Loucy (cell line): ENCODE results near the gene STK35.

Source experiments
- CTCF ChIP-seq: fragments of 200-600 bp; sonication (generic); conservative IDR thresholded peaks from 2 replicates; pipeline ENCODE4 v1.5.1; 2014; ENCODE audit warnings: mild to moderate bottlenecking, antibody characterized with exemption, low read length
- EZH2phosphoT487 ChIP-seq: fragments of 200-600 bp; IDR thresholded peaks from 2 replicates; pipeline ENCODE4 v1.6.1; 2018; ENCODE audit warnings: antibody characterized with exemption, mild to moderate bottlenecking, moderate library complexity, borderline replicate concordance

DNA sequence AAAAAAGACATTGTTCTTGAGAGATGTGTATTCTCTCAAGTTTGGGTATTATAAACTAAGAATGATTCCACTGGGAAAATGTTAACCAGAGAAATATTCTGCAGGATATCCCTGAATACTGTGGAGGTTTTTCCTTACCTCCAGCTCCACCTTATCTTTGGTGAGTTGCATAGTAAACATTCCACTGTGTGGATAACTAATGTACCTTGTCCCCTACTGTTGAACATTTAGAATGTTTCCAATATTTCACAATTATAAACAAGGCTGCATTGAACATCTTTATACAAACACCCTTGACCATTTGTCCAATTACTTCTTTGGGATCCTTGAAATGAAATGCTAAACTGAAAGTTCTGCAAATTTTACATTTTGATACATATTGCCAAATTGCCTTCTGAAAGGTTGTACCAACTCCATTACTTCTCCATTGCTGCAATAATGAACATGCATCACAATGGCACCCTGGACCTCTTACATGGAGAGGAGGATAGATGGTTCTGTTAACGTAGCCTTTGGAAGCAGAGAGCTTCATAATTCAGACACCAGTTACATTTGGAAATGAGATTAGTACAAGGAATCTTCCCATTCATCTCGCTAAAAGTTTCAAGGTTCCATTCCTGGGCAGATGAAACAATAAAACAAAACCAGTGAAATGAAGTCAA is 35.0 kb upstream of the STK35 start:
- no peak for TF ChIP-seq CTCF
- TF ChIP-seq EZH2phosphoT487, result no peak
